HG02759 (cell line): ENCODE results near the gene ENAM.

ENCODE experiments used
- ATAC-seq: cut with Tn5 transposase; IDR thresholded peaks from one replicate; pipeline ENCODE4 v1.9.1; 2021; ENCODE audit warnings: mild to moderate bottlenecking, moderate library complexity; ENCODE audit not compliant: unreplicated experiment

Gene ENAM, protein sequence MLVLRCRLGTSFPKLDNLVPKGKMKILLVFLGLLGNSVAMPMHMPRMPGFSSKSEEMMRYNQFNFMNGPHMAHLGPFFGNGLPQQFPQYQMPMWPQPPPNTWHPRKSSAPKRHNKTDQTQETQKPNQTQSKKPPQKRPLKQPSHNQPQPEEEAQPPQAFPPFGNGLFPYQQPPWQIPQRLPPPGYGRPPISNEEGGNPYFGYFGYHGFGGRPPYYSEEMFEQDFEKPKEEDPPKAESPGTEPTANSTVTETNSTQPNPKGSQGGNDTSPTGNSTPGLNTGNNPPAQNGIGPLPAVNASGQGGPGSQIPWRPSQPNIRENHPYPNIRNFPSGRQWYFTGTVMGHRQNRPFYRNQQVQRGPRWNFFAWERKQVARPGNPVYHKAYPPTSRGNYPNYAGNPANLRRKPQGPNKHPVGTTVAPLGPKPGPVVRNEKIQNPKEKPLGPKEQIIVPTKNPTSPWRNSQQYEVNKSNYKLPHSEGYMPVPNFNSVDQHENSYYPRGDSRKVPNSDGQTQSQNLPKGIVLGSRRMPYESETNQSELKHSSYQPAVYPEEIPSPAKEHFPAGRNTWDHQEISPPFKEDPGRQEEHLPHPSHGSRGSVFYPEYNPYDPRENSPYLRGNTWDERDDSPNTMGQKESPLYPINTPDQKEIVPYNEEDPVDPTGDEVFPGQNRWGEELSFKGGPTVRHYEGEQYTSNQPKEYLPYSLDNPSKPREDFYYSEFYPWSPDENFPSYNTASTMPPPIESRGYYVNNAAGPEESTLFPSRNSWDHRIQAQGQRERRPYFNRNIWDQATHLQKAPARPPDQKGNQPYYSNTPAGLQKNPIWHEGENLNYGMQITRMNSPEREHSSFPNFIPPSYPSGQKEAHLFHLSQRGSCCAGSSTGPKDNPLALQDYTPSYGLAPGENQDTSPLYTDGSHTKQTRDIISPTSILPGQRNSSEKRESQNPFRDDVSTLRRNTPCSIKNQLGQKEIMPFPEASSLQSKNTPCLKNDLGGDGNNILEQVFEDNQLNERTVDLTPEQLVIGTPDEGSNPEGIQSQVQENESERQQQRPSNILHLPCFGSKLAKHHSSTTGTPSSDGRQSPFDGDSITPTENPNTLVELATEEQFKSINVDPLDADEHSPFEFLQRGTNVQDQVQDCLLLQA

DNA sequence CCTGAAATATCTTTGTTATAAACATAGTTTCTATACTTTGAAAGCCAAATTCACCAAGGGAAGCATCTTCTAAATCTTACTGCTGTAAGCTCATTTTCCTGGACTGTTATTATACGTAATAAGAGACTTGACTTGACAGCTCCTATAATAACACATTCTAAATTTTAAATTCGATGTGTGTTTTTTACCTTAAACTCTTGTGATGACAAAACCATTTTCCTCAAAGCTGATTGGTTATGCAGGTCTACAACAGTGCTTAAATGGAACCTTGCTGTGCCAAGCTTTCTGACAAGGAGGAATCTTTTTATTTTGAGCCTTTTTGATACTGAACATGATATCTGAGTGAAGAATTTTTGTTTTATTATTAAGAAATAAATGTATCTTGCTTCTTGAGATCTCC, at the start of gene ENAM:
Gene ENAM, plus strand, starts transcription at position 301 of the 400 bp plus-strand sequence. CDS start 757 bp downstream, outside the sequence.
- ATAC-seq, result no peak

DNA sequence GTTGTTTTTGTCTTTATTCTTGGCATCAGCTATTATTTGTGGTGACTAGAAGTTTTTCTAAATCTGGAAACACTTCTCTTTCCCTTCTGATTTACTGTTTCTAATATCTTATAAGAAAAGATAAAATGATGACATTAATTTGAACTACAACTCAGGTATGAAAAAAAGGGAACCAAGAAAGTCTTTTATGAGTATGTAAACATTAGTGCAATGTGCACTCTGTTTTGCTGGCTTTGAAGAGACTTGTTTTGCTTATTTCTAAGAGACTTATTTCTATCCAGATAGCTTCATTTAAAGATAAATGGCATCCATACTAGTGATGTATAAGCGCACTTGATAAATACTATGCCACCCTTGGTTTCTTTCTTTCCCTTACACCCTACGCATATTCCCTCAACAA, 46.6 kb upstream of the ENAM start:
- no peak for ATAC-seq

- no peak for ATAC-seq
Observed at GRCh38 chr4:70583952-70584834, 44.4 kb upstream of the ENAM start.

DNA sequence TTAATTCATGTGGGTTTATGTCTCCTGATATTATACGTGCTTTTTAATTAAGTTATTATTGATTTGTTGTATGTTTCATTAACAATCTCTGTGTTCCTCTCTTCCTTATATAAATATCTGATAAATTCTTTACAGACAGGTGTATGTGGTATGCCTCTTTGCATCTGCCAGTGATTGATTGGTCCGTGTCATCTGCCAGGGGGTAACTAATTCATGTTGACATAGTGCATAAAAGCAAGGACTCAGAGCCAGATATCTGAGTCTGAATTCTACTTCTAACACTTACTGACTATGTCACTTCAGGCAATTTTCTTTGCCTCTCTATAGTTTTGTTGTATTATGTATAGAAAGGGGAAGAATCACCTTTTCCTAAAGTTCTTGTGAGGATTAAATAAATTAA, 41.7 kb upstream of the ENAM start:
- no peak for ATAC-seq

DNA sequence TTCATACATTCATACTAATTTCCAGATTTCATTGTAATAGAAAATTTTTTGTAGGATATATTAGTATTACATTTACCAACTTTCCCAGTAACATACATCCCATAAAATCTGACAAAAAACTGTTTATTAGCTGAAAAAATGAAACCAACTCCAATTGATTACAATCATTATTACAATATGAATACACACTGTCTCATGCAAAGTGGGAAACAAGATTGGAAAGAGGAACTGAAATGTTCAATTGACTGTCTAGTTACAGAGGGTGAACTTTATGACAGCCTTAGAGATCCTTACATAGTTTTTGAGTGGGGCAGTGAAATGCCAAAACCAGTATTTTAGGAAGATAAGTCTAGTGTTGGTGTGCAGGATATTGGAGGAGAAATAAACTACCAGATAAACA, 38.8 kb upstream of the ENAM start:
- peak; percentile 96 for ATAC-seq

DNA sequence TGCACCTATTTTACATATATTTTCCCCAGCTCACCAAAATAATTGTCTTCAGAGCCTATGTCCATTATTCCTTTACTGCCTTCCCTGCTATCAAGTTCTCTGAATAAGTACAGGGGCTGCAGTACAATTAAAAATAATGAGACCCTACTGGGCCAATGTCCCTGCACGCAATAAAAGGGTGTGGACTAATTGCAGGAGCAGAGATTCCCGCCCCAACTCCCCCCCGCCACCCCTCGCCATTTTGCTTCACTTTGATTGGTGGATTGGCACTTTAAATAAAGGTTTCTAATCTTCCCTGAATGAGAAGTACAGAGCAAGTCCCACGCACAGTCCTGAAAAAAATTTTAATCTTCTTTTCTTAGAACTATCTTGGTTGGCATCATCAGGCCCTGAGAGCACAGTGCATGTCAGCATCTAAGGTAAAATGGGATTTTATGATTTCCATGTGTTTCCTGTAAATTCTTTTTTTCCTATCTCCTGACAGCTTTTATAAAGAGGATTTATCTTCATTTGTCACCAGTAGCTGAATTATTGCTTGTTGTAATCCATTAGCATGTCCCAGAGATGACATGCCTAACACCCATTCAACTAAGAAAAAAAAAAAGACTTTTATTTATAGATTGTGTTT, 36.5 kb upstream of the ENAM start, which contains the start of gene AMBN:
Gene AMBN, plus strand, starts transcription at position 302 of the 628 bp plus-strand sequence. Its CDS starts 103 bp downstream, at position 405.
- no peak for ATAC-seq

DNA sequence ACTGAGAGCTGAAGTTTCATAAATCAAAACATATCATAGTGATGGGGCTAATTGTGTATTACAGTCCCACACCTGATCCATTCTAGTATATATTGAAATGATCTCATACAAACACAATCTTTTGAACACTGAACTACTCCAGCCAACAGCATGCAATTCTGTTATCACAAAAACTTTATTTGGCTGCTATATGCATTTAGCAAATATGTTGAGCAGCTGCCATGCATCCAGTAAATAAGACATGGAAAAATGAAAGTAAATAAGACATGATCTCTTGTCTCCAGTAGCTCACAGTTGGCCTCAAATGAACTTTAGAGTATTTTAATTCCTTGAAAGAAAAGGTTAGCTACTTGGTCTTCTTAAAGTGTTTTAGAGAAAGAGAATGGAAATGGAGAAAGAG, 34.3 kb upstream of the ENAM start:
- no peak for ATAC-seq

GRCh38 chr4:70600305-70600704, 28.2 kb upstream of the ENAM start:
- ATAC-seq, result no peak

GRCh38 chr4:70600977-70601376, 27.6 kb upstream of the ENAM start:
- ATAC-seq, result peak; percentile 8

DNA sequence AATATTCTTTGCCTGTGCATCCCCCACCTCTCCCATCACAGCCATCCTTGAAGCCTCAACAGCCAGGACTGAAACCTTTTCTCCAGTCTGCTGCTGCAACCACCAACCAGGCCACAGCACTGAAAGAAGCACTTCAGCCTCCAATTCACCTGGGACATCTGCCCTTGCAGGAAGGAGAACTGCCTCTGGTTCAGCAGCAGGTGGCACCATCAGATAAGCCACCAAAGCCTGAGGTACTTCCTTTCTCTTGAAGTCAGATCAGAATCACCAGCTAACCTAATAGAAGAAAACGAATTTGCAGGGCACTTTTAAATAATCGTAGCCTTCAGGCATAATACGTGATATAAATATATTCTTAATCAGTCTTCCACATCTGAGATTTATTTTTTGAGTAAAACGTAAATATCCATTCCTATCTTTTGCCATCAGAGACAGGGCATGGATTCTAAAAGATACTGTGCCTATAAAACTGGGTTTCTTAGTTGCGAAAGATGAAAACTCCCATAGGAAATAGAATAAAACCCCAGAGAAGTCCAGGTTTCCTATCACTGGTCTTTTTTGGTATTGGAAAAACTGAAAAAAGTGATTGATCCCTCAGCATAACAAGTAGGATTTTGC, 27.0 kb upstream of the ENAM start:
- ATAC-seq, result peak; percentile 99

DNA sequence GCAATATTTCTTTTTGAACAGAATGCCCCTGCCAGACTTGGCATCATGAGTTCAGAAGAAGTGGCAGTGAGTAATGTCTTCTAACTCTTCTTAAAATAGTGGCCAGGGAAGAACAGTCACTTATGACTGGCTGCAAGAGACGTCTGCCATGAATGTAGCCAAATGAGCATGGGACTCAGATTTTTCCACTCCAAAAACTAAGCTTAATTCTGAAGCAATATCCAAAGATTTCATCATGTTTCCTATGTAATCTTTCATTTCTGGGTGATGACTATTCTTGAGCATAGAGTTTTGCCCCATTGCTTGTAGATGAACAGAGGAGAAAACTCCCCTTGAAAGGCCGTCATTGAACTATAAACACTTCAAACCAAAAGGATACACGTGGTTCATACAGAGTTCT, 24.7 kb upstream of the ENAM start:
- ATAC-seq, result no peak

DNA sequence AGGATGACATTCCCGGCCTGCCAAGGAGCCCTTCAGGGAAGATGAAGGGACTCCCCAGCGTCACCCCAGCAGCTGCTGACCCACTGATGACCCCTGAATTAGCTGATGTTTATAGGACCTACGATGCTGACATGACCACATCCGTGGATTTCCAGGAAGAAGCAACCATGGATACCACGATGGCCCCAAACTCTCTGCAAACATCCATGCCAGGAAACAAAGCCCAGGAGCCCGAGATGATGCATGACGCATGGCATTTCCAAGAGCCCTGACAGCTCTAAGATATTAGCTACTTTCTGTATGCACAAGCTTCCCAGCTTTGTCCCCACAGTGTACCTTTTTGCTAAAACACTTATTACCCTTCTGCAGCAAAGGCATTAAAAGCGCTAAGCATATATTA, 22.1 kb upstream of the ENAM start:
- ATAC-seq, result no peak

- no peak for ATAC-seq
Observed at GRCh38 chr4:70607334-70607853, 21.1 kb upstream of the ENAM start.

DNA sequence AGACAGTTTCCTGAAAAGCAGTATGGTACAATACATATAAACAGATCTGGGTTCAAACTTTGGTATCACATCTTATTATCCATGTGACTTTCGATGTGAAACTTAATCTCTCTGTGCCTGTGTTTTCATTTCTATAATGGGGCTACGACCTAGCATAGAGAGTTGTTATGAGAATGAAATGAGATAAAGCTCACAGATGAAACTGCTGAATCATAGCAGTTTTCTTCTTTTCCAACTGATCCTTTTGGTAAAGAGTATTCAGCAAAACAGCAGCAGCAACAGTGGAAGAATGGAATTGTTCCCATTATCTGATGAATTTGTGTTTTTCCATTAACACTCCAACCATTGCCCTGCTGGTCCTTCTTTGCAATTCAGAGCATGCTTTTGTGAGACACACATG, 20.2 kb upstream of the ENAM start:
- ATAC-seq, result no peak

GRCh38 chr4:70613306-70614183, 15.0 kb upstream of the ENAM start:
- ATAC-seq, result peak; percentile 72

DNA sequence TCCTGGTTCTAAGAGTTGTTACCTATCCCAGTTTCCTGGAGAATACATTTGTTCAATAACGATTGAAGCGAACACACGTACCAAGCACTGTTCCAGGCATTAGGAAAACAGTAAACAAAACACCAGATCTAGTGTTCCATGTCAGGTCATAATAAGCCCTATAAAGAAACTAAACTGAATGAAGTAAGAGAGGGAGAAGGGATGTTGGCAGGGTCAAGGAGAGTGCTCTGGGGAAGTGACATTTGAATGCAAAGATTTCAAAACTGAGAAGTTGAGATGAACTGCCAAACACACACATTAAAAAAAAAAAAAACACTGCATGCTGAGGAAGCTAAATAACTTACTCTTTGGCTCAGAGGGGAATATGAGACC, 14.4 kb upstream of the ENAM start:
- no peak for ATAC-seq

- no peak for ATAC-seq
Observed at GRCh38 chr4:70619288-70619687, 9.3 kb upstream of the ENAM start.

DNA sequence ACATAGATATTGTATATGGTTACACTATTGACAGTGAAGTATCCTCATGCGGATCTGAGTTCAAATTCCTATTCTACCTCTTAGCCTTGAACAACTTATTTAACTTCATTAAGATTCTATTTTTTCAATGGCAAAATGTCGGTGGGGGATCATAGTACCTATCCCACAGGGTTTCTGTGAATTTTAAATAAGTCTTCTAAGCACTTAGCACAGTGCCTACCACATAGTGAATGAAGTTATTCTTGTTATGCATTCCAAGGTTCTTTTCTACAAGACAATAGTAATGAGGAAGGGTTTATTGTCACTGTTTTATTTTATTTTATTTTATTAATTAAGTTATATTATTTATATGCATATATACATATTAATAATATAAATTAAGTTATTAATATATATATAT, 8.8 kb upstream of the ENAM start:
- no peak for ATAC-seq
